CD14-positive monocyte (primary cell): ENCODE results near the gene RAD23A. TPM values are rescaled to one million over a fixed set of nuclear protein-coding genes. Genes with fewer than 3 reads are reported as not detected.
"Not testable (repeated sequence)": the region's sequence is repeated elsewhere in the genome, so short reads cannot be mapped to it uniquely, and the experiment has no call there.

Experiments used
- DNase-seq, 3 donors: peaks; one replicate each; pipeline ENCODE4 v3.0.0-alpha.2; 2011 to 2022
- H2AFZ ChIP-seq: 2 replicates; pipeline ENCODE4 v1.6.0; 2012; ENCODE audit warnings: mild to moderate bottlenecking, low read depth, low read length, inconsistent platforms; ENCODE audit not compliant: insufficient read depth, poor library complexity, severe bottlenecking
- H3K27ac ChIP-seq, 2 donors: 1 replicate in 1 of 2; 2 replicates in 1 of 2; pipeline ENCODE4 v1.5.1; 2012 to 2013; ENCODE audit warnings: low read length in 2 of 2, control low read depth in 1 of 2, inconsistent platforms in 1 of 2, low read depth in 1 of 2, mild to moderate bottlenecking in 1 of 2
- H3K27me3 ChIP-seq, 2 donors: one replicate each; pipeline versions ENCODE4 v1.6.0 to v1.6.1; 2011 to 2013; ENCODE audit warnings: low read length in 2 of 2; ENCODE audit not compliant: control insufficient read depth in 2 of 2, insufficient read depth in 2 of 2
- H3K36me3 ChIP-seq, 2 donors: replicated peaks in 1 of 2; 1 replicate in 1 of 2; 2 replicates in 1 of 2; pipeline versions ENCODE4 v1.5.1 to v1.6.1; 2012 to 2013; ENCODE audit warnings: low read length in 2 of 2, control low read depth in 1 of 2, inconsistent platforms in 1 of 2, mild to moderate bottlenecking in 1 of 2; ENCODE audit not compliant: insufficient read depth in 2 of 2, control insufficient read depth in 1 of 2
- H3K4me1 ChIP-seq, 2 donors: 1 replicate in 1 of 2; 2 replicates in 1 of 2; pipeline versions ENCODE4 v1.5.1 to v1.6.1; 2012 to 2013; ENCODE audit warnings: low read length in 2 of 2, control low read depth in 1 of 2, inconsistent platforms in 1 of 2, mild to moderate bottlenecking in 1 of 2, moderate library complexity in 1 of 2; ENCODE audit not compliant: insufficient read depth in 2 of 2, control insufficient read depth in 1 of 2
- H3K4me2 ChIP-seq: replicated peaks from 2 replicates; pipeline ENCODE3; 2012; ENCODE audit warnings: low read length, moderate library complexity, mild to moderate bottlenecking; ENCODE audit not compliant: poor library complexity, severe bottlenecking; ENCODE audit errors: extremely low read depth
- H3K4me3 ChIP-seq, 3 experiments: fragments of 200-600 bp in 1 of 3; sonication (generic) in 1 of 3; replicated peaks in 1 of 3; 1 replicate in 2 of 3; 2 replicates in 1 of 3; pipeline ENCODE4 v1.5.1; 2011 to 2013; ENCODE audit warnings: low read length in 3 of 3, mild to moderate bottlenecking in 3 of 3, control low read depth in 2 of 3, low read depth in 2 of 3, inconsistent platforms in 1 of 3, moderate library complexity in 1 of 3
- H3K79me2 ChIP-seq: 2 replicates; pipeline ENCODE4 v1.6.0; 2012; ENCODE audit warnings: mild to moderate bottlenecking, control low read depth, inconsistent platforms, low read length, moderate library complexity; ENCODE audit not compliant: insufficient read depth
- H3K9ac ChIP-seq: 2 replicates; pipeline ENCODE4 v1.6.0; 2017; ENCODE audit warnings: low read length, mild to moderate bottlenecking; ENCODE audit not compliant: insufficient read depth, poor library complexity, severe bottlenecking
- H3K9me3 ChIP-seq, 2 donors: replicated peaks in 1 of 2; 1 replicate in 1 of 2; 2 replicates in 1 of 2; pipeline versions ENCODE4 v1.5.1 to v1.6.1; 2012 to 2013; ENCODE audit warnings: low read length in 2 of 2, control low read depth in 1 of 2; ENCODE audit not compliant: control insufficient read depth in 1 of 2, insufficient read depth in 1 of 2
- H4K20me1 ChIP-seq: 2 replicates; pipeline ENCODE4 v1.6.0; 2012; ENCODE audit warnings: mild to moderate bottlenecking, low read length, control low read depth, moderate library complexity; ENCODE audit not compliant: insufficient read depth
- H3K27ac Mint-ChIP-seq, 7 donors: one replicate each; pipeline ENCODE4 v1.8.0; 2020; ENCODE audit warnings: mild to moderate bottlenecking in 7 of 7, mixed read lengths in 7 of 7, moderate library complexity in 6 of 7, inconsistent platforms in 2 of 7
- H3K27me3 Mint-ChIP-seq, 3 donors: one replicate each; pipeline ENCODE4 v1.8.0; 2021 to 2022; ENCODE audit warnings: low read depth in 3 of 3, mild to moderate bottlenecking in 3 of 3, mixed read lengths in 3 of 3, moderate library complexity in 3 of 3, inconsistent platforms in 1 of 3
- H3K36me3 Mint-ChIP-seq, 2 donors: one replicate each; pipeline ENCODE4 v1.8.0; 2020; ENCODE audit warnings: mixed read lengths in 2 of 2, inconsistent platforms in 1 of 2, mild to moderate bottlenecking in 1 of 2
- H3K4me1 Mint-ChIP-seq: one replicate; pipeline ENCODE4 v1.8.0; 2020; ENCODE audit warnings: mild to moderate bottlenecking, mixed read lengths
- H3K4me3 Mint-ChIP-seq, 2 donors: one replicate each; pipeline ENCODE4 v1.8.0; 2020; ENCODE audit warnings: mild to moderate bottlenecking in 2 of 2, mixed read lengths in 2 of 2, moderate library complexity in 1 of 2
- H3K9me3 Mint-ChIP-seq, 7 donors: one replicate each; pipeline ENCODE4 v1.8.0; 2020 to 2022; ENCODE audit warnings: mixed read lengths in 7 of 7, mild to moderate bottlenecking in 6 of 7, moderate library complexity in 6 of 7, inconsistent platforms in 2 of 7
- WGBS: methylation state at CpG from one replicate; pipeline ENCODE4 v1.1.5; 2013; ENCODE audit warnings: missing lambda C conversion rate; ENCODE audit not compliant: insufficient coverage; 5-methylcytosine and 5-hydroxymethylcytosine counted together
- intact Hi-C, 2 donors: fragments of 100-400 bp; cut with micrococcal nuclease; formaldehyde crosslinking; loops; one replicate each; pipeline versions ENCODE4 v1.15.0 to v1.15.1; 2023
- polyA plus RNA-seq, 3 donors: library from polyadenylated mRNA; depleted of rRNA in 1 of 3; unstranded in 2 of 3; stranded (reverse) in 1 of 3; fragments of 300-500 nt in 2 of 3; fragments of >200 nt in 1 of 3; fragmentation: Illumina TruSeq in 2 of 3; gene quantifications; 1 replicate in 2 of 3; 2 replicates in 1 of 3; pipeline ENCODE4 v1.2.3, GENCODE V29; 2012 to 2021
- TF ChIP-seq, protein P1 (sequence below): fragments of 200-600 bp; IDR thresholded peaks from one replicate; pipeline ENCODE4 v1.8.0; 2022; ENCODE audit warnings: antibody characterized with exemption, mild to moderate bottlenecking

The RAD23A gene
- polyA plus RNA-seq, 3 donors: 45.5 to 88.0 (median 55.3) TPM

DNA sequence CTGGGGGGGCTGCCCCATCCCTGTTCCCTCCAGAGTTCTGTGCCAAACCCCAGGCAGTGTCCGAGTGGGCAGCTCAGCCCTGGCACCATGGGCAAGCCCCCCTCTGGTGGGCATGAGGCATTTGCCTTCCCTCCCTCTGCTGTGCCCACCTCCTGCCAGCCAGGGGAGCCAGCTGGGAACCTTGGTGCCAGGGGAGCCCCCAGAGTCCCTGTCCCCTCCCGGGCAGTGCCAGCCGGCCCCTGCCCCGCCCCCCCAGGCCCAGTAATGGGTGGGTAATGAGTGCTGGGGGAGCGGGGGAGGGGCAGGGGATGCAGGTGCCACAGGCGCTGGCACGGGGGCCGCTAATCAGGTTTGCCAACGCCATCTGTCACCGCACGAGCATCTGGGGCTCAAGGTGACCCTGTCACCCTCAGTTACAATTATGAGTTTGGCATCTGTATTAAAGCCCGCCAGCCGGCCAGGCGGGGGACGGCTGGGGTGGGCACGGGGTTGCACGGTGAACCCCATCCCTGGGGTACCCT, 29.6 kb downstream of the RAD23A start:
- H3K27me3 ChIP-seq: peaks cover 0 to 2% of the 10 kb centered on the region in 2 donors
- no peak overlapping the region for H3K4me2 ChIP-seq
- intact Hi-C loops: loop anchor here in 1 of 2 donors (10.0 kb wide), 1 partner anchor 290 kb away; no protein-coding TSS in a partner anchor
- peaks cover 2% of the 10 kb centered on the region for H3K4me1 Mint-ChIP-seq
- H3K27me3 Mint-ChIP-seq: peaks cover 2 to 10% (median 7%) of the 10 kb centered on the region in 3 donors
- no peak overlapping the region for H3K4me3 ChIP-seq
- no peaks in the 10 kb centered on the region for H3K79me2 ChIP-seq
- no peaks in the 10 kb centered on the region for H4K20me1 ChIP-seq
- no peaks in the 10 kb centered on the region for H3K9me3 Mint-ChIP-seq
- no peak overlapping the region for H3K9ac ChIP-seq
- H3K9me3 ChIP-seq: no peaks in the 10 kb centered on the region
- no peaks in the 10 kb centered on the region for H3K36me3 ChIP-seq
- no peak overlapping the region for H2AFZ ChIP-seq
- no peak overlapping the region for H3K27ac ChIP-seq
- no peak overlapping the region for H3K4me3 Mint-ChIP-seq
- no peak for DNase-seq
- H3K4me1 ChIP-seq: no peaks in the 10 kb centered on the region
- no peaks in the 10 kb centered on the region for H3K36me3 Mint-ChIP-seq
- TF ChIP-seq, protein P1, sequence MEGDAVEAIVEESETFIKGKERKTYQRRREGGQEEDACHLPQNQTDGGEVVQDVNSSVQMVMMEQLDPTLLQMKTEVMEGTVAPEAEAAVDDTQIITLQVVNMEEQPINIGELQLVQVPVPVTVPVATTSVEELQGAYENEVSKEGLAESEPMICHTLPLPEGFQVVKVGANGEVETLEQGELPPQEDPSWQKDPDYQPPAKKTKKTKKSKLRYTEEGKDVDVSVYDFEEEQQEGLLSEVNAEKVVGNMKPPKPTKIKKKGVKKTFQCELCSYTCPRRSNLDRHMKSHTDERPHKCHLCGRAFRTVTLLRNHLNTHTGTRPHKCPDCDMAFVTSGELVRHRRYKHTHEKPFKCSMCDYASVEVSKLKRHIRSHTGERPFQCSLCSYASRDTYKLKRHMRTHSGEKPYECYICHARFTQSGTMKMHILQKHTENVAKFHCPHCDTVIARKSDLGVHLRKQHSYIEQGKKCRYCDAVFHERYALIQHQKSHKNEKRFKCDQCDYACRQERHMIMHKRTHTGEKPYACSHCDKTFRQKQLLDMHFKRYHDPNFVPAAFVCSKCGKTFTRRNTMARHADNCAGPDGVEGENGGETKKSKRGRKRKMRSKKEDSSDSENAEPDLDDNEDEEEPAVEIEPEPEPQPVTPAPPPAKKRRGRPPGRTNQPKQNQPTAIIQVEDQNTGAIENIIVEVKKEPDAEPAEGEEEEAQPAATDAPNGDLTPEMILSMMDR: no peak
- no peak overlapping the region for H3K27ac Mint-ChIP-seq
- WGBS: 71% methylated on average over 10 of the region's 17 CpGs

DNA sequence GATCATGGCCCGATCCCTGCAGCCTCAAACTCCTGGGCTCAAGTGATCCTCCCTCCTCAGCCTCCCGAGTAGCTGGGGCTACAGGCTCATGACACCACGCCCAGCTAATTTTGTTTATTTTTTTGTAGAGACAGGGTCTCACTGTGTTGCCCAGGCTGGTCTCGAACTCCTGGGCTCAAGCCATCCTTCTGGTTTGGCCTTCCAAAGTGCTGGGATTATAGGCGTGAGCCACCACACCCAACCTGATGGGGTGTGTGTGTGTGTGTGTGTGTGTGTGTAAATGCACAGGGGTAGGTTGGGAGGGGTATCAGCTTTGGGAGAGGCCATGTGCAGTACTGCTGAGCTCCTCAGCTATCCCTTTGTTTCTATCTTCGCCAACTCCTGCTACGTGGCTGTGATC, 30.4 kb downstream of the RAD23A start:
- not testable (repeated sequence) for H3K9me3 ChIP-seq, H3K27me3 ChIP-seq, H3K9me3 Mint-ChIP-seq, H2AFZ ChIP-seq, H3K36me3 Mint-ChIP-seq, H3K27ac ChIP-seq, H3K4me1 ChIP-seq, H3K4me3 ChIP-seq, H4K20me1 ChIP-seq, H3K4me3 Mint-ChIP-seq, H3K9ac ChIP-seq, DNase-seq, H3K4me1 Mint-ChIP-seq, H3K36me3 ChIP-seq, H3K4me2 ChIP-seq, H3K79me2 ChIP-seq
- peak overlapping the region in 1 of 7 donors; percentile 30 for H3K27ac Mint-ChIP-seq
- peaks cover 2 to 11% (median 10%) of the 10 kb centered on the region in 3 donors for H3K27me3 Mint-ChIP-seq
- intact Hi-C loops: loop anchor here (2.0 to 10.0 kb wide), 2 partner anchors 119 to 289 kb away; no protein-coding TSS in a partner anchor
- 96% methylated on average over 6 of the region's 7 CpGs for WGBS
